ENCODE results near the gene ADH7.
A peak's percentile ranks its signal among the peaks of the same experiment; 100 is the strongest.
"Not testable (repeated sequence)": the region's sequence is repeated elsewhere in the genome, so short reads cannot be mapped to it uniquely, and the experiment has no call there.

Gene ADH7

GRCh38 chr4:99435154-99435553 is at the start of gene ADH7:
Gene ADH7, minus strand, starts transcription at chr4:99435342. Its CDS starts 109 bp downstream, at chr4:99435233.
- no peak for DNase-seq

- no peak for DNase-seq
Measured at GRCh38 chr4:99483636-99484035, 48.5 kb upstream of the ADH7 start.

GRCh38 chr4:99473131-99473530 is 38.0 kb upstream of the ADH7 start:
- DNase-seq = no peak

- no peak for DNase-seq
Measured at GRCh38 chr4:99471896-99472295, 36.8 kb upstream of the ADH7 start.

GRCh38 chr4:99471349-99471748 is 36.2 kb upstream of the ADH7 start:
- DNase-seq = no peak

- DNase-seq = no peak
Measured at GRCh38 chr4:99468889-99469288, 33.7 kb upstream of the ADH7 start.

GRCh38 chr4:99467887-99468286 is 32.7 kb upstream of the ADH7 start:
- DNase-seq = no peak

GRCh38 chr4:99463566-99463965 is 28.4 kb upstream of the ADH7 start:
- DNase-seq = no peak

GRCh38 chr4:99462875-99463464 is 27.8 kb upstream of the ADH7 start:
- peak; percentile 56 for DNase-seq

- DNase-seq = no peak
Measured at GRCh38 chr4:99461623-99462401, 26.7 kb upstream of the ADH7 start.

- no peak for DNase-seq
Measured at GRCh38 chr4:99459546-99460042, 24.5 kb upstream of the ADH7 start.

GRCh38 chr4:99458911-99459447 is 23.8 kb upstream of the ADH7 start:
- DNase-seq = no peak

- DNase-seq = no peak
Measured at GRCh38 chr4:99457676-99458075, 22.5 kb upstream of the ADH7 start.

GRCh38 chr4:99457270-99457669 is 22.1 kb upstream of the ADH7 start:
- no peak for DNase-seq

GRCh38 chr4:99447513-99447912 is 12.4 kb upstream of the ADH7 start:
- no peak for DNase-seq

- no peak for DNase-seq
Measured at GRCh38 chr4:99447079-99447478, 11.9 kb upstream of the ADH7 start.

GRCh38 chr4:99438405-99438780 is 3.3 kb upstream of the ADH7 start:
- DNase-seq = no peak

- no peak for DNase-seq
Measured at GRCh38 chr4:99437723-99438404, 2.7 kb upstream of the ADH7 start.

- no peak for DNase-seq
Measured at GRCh38 chr4:99436976-99437722, 2.0 kb upstream of the ADH7 start.

- no peak for DNase-seq
Measured at GRCh38 chr4:99436462-99436861, 1.3 kb upstream of the ADH7 start.

- DNase-seq = no peak
Measured at GRCh38 chr4:99430106-99430505, 5.0 kb downstream of the ADH7 start.

GRCh38 chr4:99417125-99417524 is 18.0 kb downstream of the ADH7 start:
- DNase-seq = no peak

GRCh38 chr4:99415762-99416161 is 19.4 kb downstream of the ADH7 start:
- not testable (repeated sequence) for DNase-seq
